Stimulated activated CD4-positive, alpha-beta T cell treated with anti-CD3 and anti-CD28 coated beads, TNF-alpha, amount 100 ng/mL, for 1 hour (primary cell): ENCODE results near the gene OSBPL5.

ENCODE experiments used
- DNase-seq, 3 donors: peaks; one replicate each; pipeline ENCODE4 v3.0.0-alpha.2; 2020; ENCODE audit warnings: low read depth in 3 of 3, low spot score in 1 of 3

Gene OSBPL5, protein sequence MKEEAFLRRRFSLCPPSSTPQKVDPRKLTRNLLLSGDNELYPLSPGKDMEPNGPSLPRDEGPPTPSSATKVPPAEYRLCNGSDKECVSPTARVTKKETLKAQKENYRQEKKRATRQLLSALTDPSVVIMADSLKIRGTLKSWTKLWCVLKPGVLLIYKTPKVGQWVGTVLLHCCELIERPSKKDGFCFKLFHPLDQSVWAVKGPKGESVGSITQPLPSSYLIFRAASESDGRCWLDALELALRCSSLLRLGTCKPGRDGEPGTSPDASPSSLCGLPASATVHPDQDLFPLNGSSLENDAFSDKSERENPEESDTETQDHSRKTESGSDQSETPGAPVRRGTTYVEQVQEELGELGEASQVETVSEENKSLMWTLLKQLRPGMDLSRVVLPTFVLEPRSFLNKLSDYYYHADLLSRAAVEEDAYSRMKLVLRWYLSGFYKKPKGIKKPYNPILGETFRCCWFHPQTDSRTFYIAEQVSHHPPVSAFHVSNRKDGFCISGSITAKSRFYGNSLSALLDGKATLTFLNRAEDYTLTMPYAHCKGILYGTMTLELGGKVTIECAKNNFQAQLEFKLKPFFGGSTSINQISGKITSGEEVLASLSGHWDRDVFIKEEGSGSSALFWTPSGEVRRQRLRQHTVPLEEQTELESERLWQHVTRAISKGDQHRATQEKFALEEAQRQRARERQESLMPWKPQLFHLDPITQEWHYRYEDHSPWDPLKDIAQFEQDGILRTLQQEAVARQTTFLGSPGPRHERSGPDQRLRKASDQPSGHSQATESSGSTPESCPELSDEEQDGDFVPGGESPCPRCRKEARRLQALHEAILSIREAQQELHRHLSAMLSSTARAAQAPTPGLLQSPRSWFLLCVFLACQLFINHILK

GRCh38 chr11:3165152-3165705 is at the start of gene OSBPL5:
Gene OSBPL5, minus strand, starts transcription at chr11:3165310. Its CDS starts 36,162 bp downstream, at chr11:3129148.
- DNase-seq: peak in 1 of 3 donors; percentile 29

GRCh38 chr11:3214420-3214699 is 49.2 kb upstream of the OSBPL5 start:
- no peak for DNase-seq

DNA sequence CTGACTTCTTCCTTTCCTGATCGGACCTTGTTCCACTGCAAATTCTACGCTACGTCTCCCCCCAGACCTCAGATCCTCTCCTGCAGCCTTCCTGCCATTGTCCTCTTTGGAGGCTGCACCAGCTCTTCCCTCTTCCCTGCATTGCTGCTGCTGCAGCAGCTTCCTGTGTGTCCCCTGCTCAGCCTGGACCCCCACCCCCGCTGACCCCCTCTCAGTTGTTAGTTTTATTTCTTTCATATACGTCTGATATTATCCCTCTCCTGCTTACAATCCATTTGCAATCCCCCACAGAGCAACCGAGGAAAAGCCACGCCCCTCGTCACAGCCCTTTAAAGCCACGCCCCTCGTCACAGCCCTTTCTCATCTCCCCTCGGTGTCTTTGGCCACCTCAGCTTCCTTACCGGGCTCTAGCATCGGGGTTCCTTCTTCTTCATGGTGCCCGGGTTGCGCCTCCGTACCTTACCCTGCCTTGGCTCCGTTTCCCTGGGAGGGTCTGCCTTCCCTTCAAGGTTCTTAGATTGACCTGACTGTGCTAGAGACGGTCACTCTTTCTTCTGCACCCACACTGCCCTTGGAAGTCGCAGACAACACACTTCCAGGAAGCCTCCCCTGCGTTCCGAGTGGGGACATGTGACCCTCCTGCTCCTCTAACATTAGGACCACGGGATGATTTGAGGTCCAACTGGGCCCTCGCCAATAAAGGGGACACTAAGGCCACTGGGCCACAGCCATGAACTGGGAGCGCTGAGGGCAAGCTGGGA is 48.7 kb upstream of the OSBPL5 start:
- no peak for DNase-seq

DNA sequence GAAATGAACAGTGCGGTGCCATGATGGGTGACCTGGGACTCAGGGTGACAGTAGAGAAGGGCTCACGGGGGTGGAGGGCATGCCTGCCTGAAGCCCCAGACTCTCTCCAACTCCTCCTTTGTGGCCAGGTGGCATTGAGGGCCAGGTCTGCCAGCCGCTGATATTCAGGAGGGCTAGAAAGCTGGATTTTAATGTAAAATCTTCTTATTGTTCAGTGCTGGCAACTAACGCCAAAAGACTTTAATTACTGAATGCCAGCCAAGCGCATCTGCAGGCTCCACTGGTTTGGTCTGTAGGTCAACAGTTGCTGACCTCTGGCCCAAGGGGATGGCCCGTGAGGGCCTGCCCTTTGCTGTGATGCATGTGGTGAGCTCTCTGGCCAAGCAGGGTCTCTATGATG is 43.2 kb upstream of the OSBPL5 start:
- DNase-seq: no peak

DNA sequence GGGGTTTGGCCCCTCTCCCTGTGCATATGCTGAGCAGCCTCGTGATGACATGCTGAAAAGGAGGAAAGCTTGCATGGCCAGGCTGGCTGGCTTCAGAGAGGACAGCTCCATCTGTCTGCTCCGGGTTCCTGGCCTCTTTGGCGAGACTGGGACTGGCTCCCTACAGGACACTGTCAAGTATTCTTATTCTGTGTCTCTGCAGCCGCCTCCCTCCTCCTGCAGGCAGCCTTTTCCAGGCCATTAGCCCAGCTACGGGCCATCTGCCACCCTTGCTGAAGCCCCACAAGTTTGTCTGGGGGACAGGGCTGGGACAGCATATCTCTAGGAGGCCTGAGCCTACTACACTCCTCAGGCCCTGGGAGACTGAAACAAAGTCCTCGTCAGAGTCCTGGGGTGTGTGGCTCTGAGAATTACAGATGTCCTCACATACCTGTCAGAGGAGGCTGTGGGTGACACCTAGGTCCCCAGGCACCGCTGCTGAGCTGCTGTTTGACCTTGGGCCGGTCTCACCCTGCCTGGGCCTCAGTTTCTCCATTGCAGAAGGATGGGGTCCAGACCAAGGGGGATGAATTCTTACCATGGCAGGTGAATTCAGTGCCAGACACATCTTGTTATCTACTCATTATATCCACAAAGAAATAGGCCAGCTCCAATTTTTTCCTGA is 42.5 kb upstream of the OSBPL5 start:
- DNase-seq: no peak

- no peak for DNase-seq
These were observed 41.8 kb upstream of the OSBPL5 start for GRCh38 chr11:3206922-3207204.

- no peak for DNase-seq
These were observed 41.2 kb upstream of the OSBPL5 start for GRCh38 chr11:3206156-3206921.

DNA sequence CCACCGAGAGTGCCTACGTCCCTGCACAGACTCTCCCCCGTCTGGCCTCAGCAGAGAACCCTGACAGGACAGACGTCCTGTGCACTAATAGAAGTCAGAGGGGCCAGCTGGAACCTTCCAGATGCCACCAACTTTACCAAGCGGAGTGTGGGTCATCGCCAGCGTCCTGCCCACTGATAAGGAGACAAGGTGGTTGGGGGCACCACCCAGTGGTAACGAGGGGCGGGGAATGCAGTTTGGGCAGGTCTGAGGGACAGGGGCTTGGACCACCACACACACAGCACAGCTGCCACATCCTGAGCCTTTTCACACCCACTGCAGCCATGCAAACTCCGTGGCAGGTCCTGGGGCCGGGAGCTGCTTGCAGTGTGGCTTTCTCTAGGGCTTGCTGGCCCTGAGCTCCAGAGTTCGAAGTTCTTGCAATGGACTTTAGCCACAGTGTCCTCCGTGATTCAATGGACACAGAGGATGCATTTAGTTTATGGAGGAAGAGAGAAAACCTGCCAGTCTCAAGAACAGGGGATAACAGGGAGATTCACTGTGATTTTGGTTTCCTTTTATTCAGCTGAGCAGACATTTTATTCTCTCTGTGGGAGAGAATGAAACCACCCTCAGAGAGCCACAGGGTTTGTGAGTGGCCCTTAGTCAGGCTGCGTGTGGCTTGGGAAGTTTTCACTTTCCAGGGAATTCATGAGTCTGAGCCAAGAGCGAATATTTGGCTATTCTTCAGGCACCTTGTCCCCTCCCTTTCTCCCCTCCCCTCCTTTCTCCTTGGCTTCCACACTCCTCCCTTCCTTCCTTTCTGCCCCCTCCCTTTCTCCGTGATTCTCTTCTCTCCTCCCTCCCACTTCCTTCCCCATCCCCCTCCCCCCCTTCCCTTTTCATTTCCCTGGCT is 40.4 kb upstream of the OSBPL5 start:
- no peak for DNase-seq

- DNase-seq: no peak
These were observed 39.3 kb upstream of the OSBPL5 start for GRCh38 chr11:3204141-3205015.

GRCh38 chr11:3203221-3204043 is 38.3 kb upstream of the OSBPL5 start:
- DNase-seq: no peak

- DNase-seq: no peak
These were observed 37.6 kb upstream of the OSBPL5 start for GRCh38 chr11:3202759-3203158.

DNA sequence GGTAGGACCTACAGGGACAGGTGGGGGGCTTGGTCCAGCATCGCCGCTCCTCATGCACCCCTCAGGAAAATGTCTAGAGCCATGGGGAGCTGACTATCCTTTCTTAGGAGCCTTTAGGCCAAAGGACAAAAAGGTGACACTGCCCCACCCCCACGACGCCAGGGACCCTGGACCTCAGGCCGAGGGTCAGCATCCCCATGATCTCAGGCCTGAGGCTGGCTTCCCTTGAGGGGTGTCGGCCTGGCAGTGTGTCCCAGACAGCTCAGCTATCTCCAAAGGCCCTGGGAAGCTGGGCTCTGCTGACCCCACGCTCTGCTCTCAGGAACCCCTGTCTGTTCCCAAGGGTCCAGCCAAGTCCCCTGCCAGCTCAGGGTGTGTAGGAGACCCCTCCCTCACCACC is 37.2 kb upstream of the OSBPL5 start:
- no peak for DNase-seq

DNA sequence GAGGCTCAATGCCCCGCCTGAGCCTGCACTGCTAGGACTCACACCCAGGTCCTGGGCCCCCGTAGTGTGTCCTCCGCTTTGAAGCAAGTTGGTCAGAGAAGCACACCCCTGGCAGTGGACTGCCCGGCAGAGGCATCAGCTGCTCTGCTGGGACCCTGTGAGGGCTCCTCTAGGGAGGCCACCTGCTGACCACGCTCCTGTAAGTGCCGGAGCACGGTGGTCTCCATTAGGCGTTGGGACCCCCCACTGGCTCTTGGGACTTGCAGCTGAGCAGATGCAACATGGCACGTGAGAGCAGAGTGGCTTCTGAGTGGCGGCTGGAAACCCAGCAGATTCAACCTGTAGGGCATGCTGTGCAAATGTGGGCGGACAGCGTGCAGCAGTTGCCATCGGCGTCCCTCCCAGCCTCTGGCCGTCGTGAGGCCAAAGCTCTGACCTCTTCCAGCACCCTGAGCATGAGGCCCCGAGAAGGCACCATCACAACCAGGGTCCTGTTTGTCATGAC is 36.6 kb upstream of the OSBPL5 start:
- no peak for DNase-seq

GRCh38 chr11:3201112-3201581 is 36.0 kb upstream of the OSBPL5 start:
- DNase-seq: no peak

DNA sequence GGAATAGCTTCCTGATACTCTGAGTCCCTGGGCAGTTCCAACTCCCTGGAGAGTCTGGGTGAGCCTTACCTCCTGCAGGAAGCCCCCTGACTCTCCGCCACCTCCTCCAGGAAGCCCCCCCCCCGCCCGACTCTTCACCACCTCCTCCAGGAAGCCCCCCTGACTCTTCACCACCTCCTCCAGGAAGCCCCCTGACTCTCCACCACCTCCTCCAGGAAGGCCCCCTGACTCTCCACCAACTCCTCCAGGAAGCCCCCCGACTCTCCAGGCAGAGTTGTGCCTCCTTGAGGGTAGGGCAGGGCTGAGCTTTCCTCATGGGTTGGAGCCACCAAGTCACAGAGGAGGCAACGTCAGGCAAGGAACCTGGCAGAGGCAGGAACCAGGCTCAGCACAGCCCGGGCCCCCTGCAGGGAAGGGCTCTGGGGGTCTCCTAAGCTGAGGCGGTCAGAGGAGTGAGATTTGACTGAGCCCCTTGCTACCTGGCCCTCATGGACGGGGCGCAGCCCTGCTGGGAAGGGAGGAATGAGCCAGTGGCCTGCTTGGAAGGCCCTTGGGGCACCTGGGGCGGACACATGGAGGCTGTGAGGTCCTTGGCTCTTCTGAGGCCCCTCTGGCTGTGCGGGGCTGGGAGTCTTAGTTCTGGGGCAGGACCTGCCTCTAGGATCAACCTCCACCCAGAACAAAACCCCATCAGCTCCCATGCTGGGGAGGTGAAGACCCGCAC is 35.4 kb upstream of the OSBPL5 start:
- no peak for DNase-seq

GRCh38 chr11:3199537-3200295 is 34.6 kb upstream of the OSBPL5 start:
- DNase-seq: no peak
